HepG2 (cell line): ENCODE data around the gene CD302. TPM values are rescaled to one million over a fixed set of nuclear protein-coding genes. Genes with fewer than 3 reads are reported as not detected.

Experiments
- AGO2 ChIP-seq: fragments of 200-400 bp; formaldehyde crosslinking; optimal IDR thresholded peaks from 2 replicates; pipeline ENCODE3; 2017; ENCODE audit warnings: mild to moderate bottlenecking, low read depth, low read length, moderate library complexity
- CC2D1A ChIP-seq: sonication (generic); formaldehyde crosslinking; IDR thresholded peaks from 2 replicates; pipeline ENCODE4 v1.8.1; 2023; ENCODE audit warnings: mild to moderate bottlenecking, missing genetic modification reagents
- KAT7 ChIP-seq: IDR thresholded peaks from 2 replicates; pipeline ENCODE4 v1.6.1; 2018; ENCODE audit warnings: borderline replicate concordance, missing compliant biosample characterization
- KLF6 ChIP-seq: IDR thresholded peaks from 2 replicates; pipeline ENCODE4 v1.8.0; 2016; ENCODE audit warnings: missing biosample characterization, missing genetic modification reagents
- MTA3 ChIP-seq: sonication (generic); formaldehyde crosslinking; IDR thresholded peaks from 2 replicates; pipeline ENCODE4 v1.4.0; 2020; ENCODE audit warnings: missing genetic modification reagents
- MYNN ChIP-seq: sonication (generic); formaldehyde crosslinking; IDR thresholded peaks from 2 replicates; pipeline ENCODE4 v1.4.0; 2020; ENCODE audit warnings: mild to moderate bottlenecking, low read depth, missing genetic modification reagents
- RFXAP ChIP-seq: sonication (generic); formaldehyde crosslinking; IDR thresholded peaks from 2 replicates; pipeline ENCODE4 v1.4.0; 2020; ENCODE audit warnings: missing genetic modification reagents, borderline replicate concordance
- SMYD3 ChIP-seq: sonication (generic); formaldehyde crosslinking; IDR thresholded peaks from 2 replicates; pipeline ENCODE4 v1.8.1; 2023; ENCODE audit warnings: mild to moderate bottlenecking, missing genetic modification reagents
- TSC22D2 ChIP-seq: sonication (generic); formaldehyde crosslinking; IDR thresholded peaks from 2 replicates; pipeline ENCODE4 v1.5.1; 2020; ENCODE audit warnings: missing genetic modification reagents, mild to moderate bottlenecking, borderline replicate concordance
- XBP1 ChIP-seq: sonication (generic); formaldehyde crosslinking; IDR thresholded peaks from 2 replicates; pipeline ENCODE4 v1.5.0; 2020; ENCODE audit warnings: missing genetic modification reagents
- ZMAT3 ChIP-seq: sonication (generic); formaldehyde crosslinking; conservative IDR thresholded peaks from 2 replicates; pipeline ENCODE4 v1.7.0; 2021; ENCODE audit warnings: missing genetic modification reagents
- ZNF230 ChIP-seq: sonication (generic); formaldehyde crosslinking; IDR thresholded peaks from 2 replicates; pipeline ENCODE4 v1.4.0; 2020; ENCODE audit warnings: mild to moderate bottlenecking, missing genetic modification reagents
- ZNF350 ChIP-seq: sonication (generic); formaldehyde crosslinking; IDR thresholded peaks from 2 replicates; pipeline ENCODE4 v1.4.0; 2020; ENCODE audit warnings: mild to moderate bottlenecking, low read depth, missing genetic modification reagents, borderline replicate concordance
- ZNF569 ChIP-seq: sonication (generic); formaldehyde crosslinking; IDR thresholded peaks from 2 replicates; pipeline ENCODE4 v1.5.0; 2020; ENCODE audit warnings: mild to moderate bottlenecking, missing genetic modification reagents, moderate library complexity, borderline replicate concordance
- ZNF670 ChIP-seq: sonication (generic); formaldehyde crosslinking; IDR thresholded peaks from 2 replicates; pipeline ENCODE4 v1.8.0; 2022; ENCODE audit warnings: mild to moderate bottlenecking, missing genetic modification reagents, borderline replicate concordance
- ZNF878 ChIP-seq: sonication (generic); formaldehyde crosslinking; IDR thresholded peaks from 2 replicates; pipeline ENCODE4 v1.8.1; 2023; ENCODE audit warnings: mild to moderate bottlenecking, missing genetic modification reagents, moderate library complexity
- polyA plus RNA-seq, 8 experiments: library from polyadenylated mRNA; depleted of rRNA in 3 of 8; stranded (reverse) in 7 of 8; unstranded in 1 of 8; fragments of >200 nt; fragmentation: Illumina TruSeq in 4 of 8; extraction: Trizol in 4 of 8; gene quantifications; 2 replicates each; pipeline versions ENCODE4 v1.2.1 to v1.2.3, GENCODE V29; 2011 to 2016; ENCODE audit warnings: low read depth in 4 of 8, missing spikeins in 1 of 8, mixed read lengths in 1 of 8; ENCODE audit not compliant: insufficient read depth in 1 of 8
- total RNA-seq, 5 experiments: library from RNA; depleted of rRNA; stranded (reverse); fragments of >200 nt; fragmentation: Illumina TruSeq; extraction: Trizol; gene quantifications; 2 replicates each; pipeline ENCODE4 v1.2.3, GENCODE V29; 2016; ENCODE audit warnings: low read depth in 1 of 5
- TF ChIP-seq, protein P1 (sequence below): fragments of 450-650 bp; IDR thresholded peaks from 2 replicates; pipeline ENCODE4 v1.6.1; 2017; ENCODE audit warnings: mild to moderate bottlenecking
- TF ChIP-seq, protein P2 (sequence below): IDR thresholded peaks from 2 replicates; pipeline ENCODE4 v1.6.1; 2016
- TF ChIP-seq, protein P3 (sequence below): sonication (generic); formaldehyde crosslinking; IDR thresholded peaks from 2 replicates; pipeline ENCODE4 v1.5.0; 2020; ENCODE audit warnings: missing genetic modification reagents
- TF ChIP-seq, protein P4 (sequence below): IDR thresholded peaks from 2 replicates; pipeline ENCODE4 v1.6.1; 2012; ENCODE audit warnings: low read depth, low read length, improper control_type of control experiment

CD302 gene
- total and polyA plus RNA-seq, 2 of the 13 experiments (the other 11 are each of a cell fraction or from before 2014, with no cell fraction given), result 8.0 to 15.6 TPM

DNA sequence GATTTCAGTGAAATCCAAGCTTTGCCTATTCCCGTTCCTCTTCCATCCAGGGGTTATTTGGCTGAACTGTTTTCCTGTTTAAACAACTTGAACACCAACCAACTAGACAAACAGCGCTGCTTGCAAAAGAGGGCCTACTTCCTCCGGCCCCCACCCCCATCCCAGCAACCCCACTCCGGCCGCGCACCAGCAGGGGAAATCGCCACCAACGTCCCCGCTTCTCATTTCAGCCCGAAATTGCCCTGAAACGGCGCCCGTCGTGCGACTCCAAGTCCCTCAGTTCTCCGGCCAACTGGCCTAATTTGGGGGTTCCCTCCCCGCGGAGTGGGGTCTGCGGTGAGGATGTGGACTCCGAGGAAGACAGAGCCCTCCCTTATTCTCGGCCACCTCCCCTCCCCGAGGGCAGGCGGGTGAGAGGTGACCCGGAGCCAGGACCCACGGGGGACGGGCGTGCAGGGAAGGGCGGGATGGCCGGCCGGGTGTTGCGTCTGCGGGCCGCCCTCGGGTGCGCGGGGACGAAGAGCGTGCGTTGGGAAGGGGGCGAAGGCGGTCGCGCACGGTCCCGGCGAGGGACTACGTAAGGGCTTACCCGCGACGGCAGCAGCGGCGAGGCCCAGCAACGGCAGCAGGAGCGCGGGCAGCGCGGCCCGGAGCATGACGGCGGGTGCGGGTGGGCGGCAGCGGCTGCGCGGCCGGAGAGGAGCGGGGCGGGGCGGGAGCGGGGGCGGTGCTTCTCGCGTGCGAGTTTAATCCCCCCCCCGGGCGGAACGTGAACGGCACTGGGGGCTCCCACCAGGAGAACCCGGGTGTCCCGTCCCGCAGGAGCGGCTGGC is at the start of gene CD302 (continued):
- TF ChIP-seq, protein P1, sequence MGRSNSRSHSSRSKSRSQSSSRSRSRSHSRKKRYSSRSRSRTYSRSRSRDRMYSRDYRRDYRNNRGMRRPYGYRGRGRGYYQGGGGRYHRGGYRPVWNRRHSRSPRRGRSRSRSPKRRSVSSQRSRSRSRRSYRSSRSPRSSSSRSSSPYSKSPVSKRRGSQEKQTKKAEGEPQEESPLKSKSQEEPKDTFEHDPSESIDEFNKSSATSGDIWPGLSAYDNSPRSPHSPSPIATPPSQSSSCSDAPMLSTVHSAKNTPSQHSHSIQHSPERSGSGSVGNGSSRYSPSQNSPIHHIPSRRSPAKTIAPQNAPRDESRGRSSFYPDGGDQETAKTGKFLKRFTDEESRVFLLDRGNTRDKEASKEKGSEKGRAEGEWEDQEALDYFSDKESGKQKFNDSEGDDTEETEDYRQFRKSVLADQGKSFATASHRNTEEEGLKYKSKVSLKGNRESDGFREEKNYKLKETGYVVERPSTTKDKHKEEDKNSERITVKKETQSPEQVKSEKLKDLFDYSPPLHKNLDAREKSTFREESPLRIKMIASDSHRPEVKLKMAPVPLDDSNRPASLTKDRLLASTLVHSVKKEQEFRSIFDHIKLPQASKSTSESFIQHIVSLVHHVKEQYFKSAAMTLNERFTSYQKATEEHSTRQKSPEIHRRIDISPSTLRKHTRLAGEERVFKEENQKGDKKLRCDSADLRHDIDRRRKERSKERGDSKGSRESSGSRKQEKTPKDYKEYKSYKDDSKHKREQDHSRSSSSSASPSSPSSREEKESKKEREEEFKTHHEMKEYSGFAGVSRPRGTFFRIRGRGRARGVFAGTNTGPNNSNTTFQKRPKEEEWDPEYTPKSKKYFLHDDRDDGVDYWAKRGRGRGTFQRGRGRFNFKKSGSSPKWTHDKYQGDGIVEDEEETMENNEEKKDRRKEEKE, result no peak
- TF ChIP-seq MTA3, result no peak
- peak; percentile 95 for TF ChIP-seq KAT7 (CRISPR knock-in tag)
- peak; percentile 72; the same call in 1 of the 2 replicates for TF ChIP-seq ZNF878 (CRISPR knock-in tag)
- TF ChIP-seq ZNF350 (CRISPR knock-in tag), result peak; percentile 79
- peak; percentile 41; the same call in 1 of the 2 replicates for TF ChIP-seq ZNF670 (CRISPR knock-in tag)
- no peak for TF ChIP-seq CC2D1A (CRISPR knock-in tag)
- peak; percentile 81 for TF ChIP-seq AGO2
- TF ChIP-seq, protein P2, sequence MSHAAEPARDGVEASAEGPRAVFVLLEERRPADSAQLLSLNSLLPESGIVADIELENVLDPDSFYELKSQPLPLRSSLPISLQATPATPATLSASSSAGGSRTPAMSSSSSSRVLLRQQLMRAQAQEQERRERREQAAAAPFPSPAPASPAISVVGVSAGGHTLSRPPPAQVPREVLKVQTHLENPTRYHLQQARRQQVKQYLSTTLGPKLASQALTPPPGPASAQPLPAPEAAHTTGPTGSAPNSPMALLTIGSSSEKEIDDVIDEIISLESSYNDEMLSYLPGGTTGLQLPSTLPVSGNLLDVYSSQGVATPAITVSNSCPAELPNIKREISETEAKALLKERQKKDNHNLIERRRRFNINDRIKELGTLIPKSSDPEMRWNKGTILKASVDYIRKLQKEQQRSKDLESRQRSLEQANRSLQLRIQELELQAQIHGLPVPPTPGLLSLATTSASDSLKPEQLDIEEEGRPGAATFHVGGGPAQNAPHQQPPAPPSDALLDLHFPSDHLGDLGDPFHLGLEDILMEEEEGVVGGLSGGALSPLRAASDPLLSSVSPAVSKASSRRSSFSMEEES (CRISPR knock-in tag), result peak; percentile 28; the same call in 1 of the 2 replicates
- TF ChIP-seq TSC22D2, result peak; percentile 86; the same call in 1 of the 2 replicates
- peak; percentile 71; the same call in 1 of the 2 replicates for TF ChIP-seq KLF6
- TF ChIP-seq, protein P3, sequence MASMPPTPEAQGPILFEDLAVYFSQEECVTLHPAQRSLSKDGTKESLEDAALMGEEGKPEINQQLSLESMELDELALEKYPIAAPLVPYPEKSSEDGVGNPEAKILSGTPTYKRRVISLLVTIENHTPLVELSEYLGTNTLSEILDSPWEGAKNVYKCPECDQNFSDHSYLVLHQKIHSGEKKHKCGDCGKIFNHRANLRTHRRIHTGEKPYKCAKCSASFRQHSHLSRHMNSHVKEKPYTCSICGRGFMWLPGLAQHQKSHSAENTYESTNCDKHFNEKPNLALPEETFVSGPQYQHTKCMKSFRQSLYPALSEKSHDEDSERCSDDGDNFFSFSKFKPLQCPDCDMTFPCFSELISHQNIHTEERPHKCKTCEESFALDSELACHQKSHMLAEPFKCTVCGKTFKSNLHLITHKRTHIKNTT (CRISPR knock-in tag), result no peak
- TF ChIP-seq XBP1 (CRISPR knock-in tag), result no peak
- TF ChIP-seq ZMAT3 (CRISPR knock-in tag), result peak; percentile 95
- TF ChIP-seq, protein P4, sequence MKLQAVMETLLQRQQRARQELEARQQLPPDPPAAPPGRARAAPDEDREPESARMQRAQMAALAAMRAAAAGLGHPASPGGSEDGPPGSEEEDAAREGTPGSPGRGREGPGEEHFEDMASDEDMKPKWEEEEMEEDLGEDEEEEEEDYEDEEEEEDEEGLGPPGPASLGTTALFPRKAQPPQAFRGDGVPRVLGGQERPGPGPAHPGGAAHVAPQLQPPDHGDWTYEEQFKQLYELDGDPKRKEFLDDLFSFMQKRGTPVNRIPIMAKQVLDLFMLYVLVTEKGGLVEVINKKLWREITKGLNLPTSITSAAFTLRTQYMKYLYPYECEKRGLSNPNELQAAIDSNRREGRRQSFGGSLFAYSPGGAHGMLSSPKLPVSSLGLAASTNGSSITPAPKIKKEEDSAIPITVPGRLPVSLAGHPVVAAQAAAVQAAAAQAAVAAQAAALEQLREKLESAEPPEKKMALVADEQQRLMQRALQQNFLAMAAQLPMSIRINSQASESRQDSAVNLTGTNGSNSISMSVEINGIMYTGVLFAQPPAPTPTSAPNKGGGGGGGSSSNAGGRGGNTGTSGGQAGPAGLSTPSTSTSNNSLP, result 0 out of 2 replicates have a peak, but pooled peaks have one; percentile 3
- 0 out of 2 replicates have a peak, but pooled peaks have one; percentile 41 for TF ChIP-seq RFXAP (CRISPR knock-in tag)
- peak; percentile 74; the same call in 1 of the 2 replicates for TF ChIP-seq ZNF569 (CRISPR knock-in tag)
- TF ChIP-seq SMYD3 (CRISPR knock-in tag), result no peak
- TF ChIP-seq ZNF230 (CRISPR knock-in tag), result no peak; the same call in 1 of the 2 replicates
- 0 out of 2 replicates have a peak, but pooled peaks have one; percentile 22 for TF ChIP-seq MYNN (CRISPR knock-in tag)
